ENCODE measurements around the gene PET117.
"Not testable (repeated sequence)": the region's sequence is repeated elsewhere in the genome, so short reads cannot be mapped to it uniquely, and the experiment has no call there.

The PET117 gene

GRCh38 chr20:18164356-18164755 is 26.7 kb downstream of the PET117 start:
- no peak for DNase-seq (ENCODE audit: low read depth)

GRCh38 chr20:18165553-18165952 is 27.9 kb downstream of the PET117 start:
- DNase-seq (ENCODE audit: low read depth): no peak

DNA sequence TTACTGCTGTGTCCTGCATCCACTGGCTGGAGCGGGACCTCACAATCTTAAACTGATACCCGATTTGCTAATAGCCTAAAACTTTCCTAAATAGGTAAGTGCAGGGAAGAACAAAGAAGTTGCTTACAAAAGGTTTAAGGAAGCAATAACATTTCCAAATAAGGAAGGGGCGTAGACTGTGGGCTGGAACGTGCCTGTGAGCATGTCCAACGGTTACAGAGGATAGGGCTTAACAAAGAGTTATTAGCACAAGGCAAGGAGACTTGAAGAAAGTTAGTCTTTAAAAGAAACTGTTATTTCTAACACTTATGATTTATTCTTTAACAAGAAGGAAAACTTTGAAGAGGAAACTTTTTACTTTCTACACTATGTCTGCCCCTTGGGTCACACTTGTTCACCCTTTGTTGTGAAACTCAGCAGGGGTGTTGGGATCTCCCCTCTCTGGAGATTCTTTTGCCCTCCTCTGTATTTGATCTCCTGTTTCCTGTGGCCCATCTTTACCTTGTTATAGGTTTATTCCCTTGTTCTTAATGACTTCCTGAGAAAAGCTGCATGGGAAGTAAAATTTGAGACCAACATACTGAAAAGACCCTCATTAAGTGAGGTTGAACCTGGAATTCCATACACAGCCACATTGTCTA is 28.7 kb downstream of the PET117 start:
- DNase-seq (ENCODE audit: low read depth): no peak

- DNase-seq (ENCODE audit: low read depth): no peak
These were observed 29.3 kb downstream of the PET117 start for GRCh38 chr20:18166950-18167349.

GRCh38 chr20:18172379-18172778 is 34.7 kb downstream of the PET117 start:
- DNase-seq (ENCODE audit: low read depth): no peak

DNA sequence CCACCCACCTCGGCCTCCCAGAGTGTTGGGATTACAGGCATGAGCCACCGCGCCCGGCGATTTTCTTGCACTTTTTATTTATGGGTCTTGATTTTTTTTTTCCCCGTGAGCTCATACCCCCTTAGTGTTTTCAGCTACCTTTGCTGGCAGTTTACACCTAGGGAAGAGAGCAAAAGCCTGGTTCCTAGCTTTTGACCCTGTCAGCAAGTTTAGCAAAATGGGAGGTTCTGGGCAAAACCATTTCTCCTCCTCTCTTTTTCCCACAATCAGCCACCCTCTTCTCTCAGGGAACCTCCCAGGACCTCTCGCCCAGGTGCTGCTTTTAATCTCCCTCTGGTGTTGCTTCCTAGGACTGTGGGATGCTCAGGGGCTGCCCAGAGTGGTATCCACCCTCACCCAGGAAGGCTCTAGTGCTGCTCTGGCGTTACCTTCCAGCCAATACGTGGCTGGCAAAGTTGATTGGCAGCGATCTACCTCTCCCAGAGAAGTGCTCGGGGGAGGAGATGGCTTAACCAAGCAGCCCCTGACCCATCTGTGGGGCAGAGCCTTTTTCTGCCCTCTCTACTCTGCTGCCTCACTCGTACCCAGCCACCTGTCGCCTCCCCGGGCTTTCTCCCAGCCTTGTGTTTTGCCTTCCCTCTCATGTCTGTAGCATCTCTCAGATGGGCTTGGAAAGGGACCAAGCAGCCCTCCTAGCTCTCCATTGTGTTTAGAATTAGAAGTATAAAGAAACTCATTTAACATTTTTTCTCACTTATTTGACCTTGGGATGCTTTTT is 37.4 kb downstream of the PET117 start:
- no peak for DNase-seq (ENCODE audit: low read depth)

DNA sequence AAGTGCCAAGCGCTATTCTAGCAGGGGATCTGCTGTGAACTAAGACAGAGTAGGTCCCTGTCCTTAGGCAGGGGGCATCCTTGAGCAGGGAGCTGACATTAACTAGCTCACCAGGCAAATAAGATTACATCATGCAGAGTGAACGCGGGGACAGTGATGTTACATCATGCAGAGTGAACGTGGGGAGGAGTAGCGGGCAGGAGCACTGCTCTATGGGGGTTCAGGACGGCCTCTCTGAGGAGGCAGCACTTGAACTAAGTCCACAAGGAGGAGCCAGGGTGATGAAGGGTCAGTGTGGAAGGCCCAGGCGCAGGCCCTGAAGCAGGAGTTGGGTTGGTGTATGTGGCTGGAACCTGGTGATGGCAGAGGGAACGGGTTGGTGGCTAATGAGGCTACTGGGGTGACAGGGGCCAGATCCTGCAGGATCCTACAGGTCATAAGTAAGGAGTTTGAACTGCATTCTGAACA is 38.7 kb downstream of the PET117 start:
- DNase-seq (ENCODE audit: low read depth): no peak

DNA sequence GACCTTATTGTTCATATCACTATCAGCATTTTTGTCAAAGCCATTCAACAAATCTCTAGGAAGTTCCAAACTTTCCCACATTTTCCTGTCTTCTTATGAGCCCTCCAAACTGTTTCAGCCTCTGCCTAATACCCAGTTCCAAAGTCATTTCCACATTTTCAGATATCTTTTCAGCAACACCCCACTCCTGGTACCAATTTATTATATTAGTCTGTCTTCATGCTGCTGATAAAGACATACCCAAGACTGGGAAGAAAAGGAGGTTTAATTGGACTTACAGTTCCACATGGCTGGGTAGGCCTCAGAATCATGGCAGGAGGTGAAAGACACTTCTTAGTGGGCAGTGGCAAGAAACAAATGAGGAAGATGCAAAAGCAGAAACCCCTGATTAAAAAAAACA is 42.7 kb downstream of the PET117 start:
- not testable (repeated sequence) for DNase-seq (ENCODE audit: low read depth)

- DNase-seq (ENCODE audit: low read depth): no peak
These were observed 43.2 kb downstream of the PET117 start for GRCh38 chr20:18180815-18181214.

DNA sequence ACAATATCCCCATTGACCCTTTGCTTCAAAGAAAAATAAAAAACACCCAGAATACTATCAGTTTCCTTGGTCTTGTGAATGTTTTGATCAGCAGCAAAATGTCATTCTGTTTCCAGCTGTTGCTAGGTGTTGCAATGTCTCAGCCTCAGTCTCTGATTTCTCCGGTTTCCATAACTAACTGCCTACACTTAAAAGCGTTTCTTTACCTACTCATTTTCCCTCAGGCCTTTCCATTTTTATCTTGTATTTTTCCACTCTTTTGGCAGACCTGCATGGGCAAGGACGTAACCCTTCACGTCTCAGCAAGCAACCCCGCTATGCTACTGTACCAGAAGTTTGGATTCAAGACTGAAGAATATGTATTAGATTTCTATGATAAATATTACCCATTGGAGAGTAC is 49.4 kb downstream of the PET117 start:
- DNase-seq (ENCODE audit: low read depth): no peak

GRCh38 chr20:18188434-18188833 is 50.8 kb downstream of the PET117 start:
- no peak for DNase-seq (ENCODE audit: low read depth)

GRCh38 chr20:18190338-18191233 is 52.9 kb downstream of the PET117 start:
- DNase-seq (ENCODE audit: low read depth): no peak

DNA sequence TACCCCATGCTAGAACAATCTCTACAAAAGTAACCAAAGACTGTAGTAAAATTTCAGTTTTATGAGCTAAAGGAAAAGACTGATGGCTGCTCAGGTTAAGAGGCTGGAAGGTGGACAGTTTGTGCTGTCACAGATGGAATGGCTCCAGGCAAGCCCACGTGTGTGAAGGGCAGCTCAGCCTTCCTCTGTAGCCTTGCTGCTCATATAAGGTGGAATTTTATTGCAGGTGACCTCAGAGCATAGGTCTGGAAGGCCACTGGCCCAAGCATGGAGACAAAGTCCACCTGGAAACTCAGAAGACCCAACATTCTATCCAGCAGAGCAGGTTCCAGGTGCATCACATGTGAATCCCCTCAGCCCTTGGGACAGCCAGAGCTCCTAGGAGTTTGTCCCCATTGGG is 53.6 kb downstream of the PET117 start:
- no peak for DNase-seq (ENCODE audit: low read depth)
